Ovary (tissue), 9 donors: ENCODE measurements around the gene OR52A1. TPM values are rescaled to one million over a fixed set of nuclear protein-coding genes. Genes with fewer than 3 reads are reported as not detected.
"Not testable (repeated sequence)": the region's sequence is repeated elsewhere in the genome, so short reads cannot be mapped to it uniquely, and the experiment has no call there.

Source experiments
- DNase-seq, 5 donors: peaks; one replicate each; pipeline ENCODE4 v3.0.0-alpha.2; 2019 to 2020
- H3K27ac ChIP-seq, 2 donors: fragments of 200-600 bp; one replicate each; pipeline versions ENCODE4 v1.5.1 to v1.8.0; 2019 to 2022
- H3K27me3 ChIP-seq: fragments of 200-600 bp; one replicate; pipeline ENCODE4 v1.8.0; 2022
- H3K36me3 ChIP-seq: fragments of 200-600 bp; sonication (generic); one replicate; pipeline ENCODE4 v1.5.1; 2019
- H3K4me1 ChIP-seq: one replicate; pipeline ENCODE4 v1.8.1; 2013; ENCODE audit warnings: mild to moderate bottlenecking, moderate library complexity; ENCODE audit not compliant: insufficient read depth
- H3K4me3 ChIP-seq: fragments of 200-600 bp; sonication (generic); one replicate; pipeline ENCODE4 v1.5.1; 2017
- H3K9me3 ChIP-seq, 2 donors: fragments of 200-600 bp in 1 of 2; sonication (generic) in 1 of 2; one replicate each; pipeline versions ENCODE4 v1.5.1 to v1.8.1; 2013 to 2019; ENCODE audit warnings: mild to moderate bottlenecking in 1 of 2, moderate library complexity in 1 of 2
- EP300 ChIP-seq: sonication (generic); formaldehyde crosslinking; IDR thresholded peaks from one replicate; pipeline ENCODE4 v1.6.1; 2017; ENCODE audit warnings: antibody characterized with exemption
- POLR2A ChIP-seq: fragments of 450-650 bp; IDR thresholded peaks from one replicate; pipeline ENCODE4 v1.6.1; 2017; ENCODE audit warnings: antibody characterized with exemption, mild to moderate bottlenecking, moderate library complexity
- WGBS, 3 donors: extraction: QIAGEN DNeasy Blood & Tissue Kit in 1 of 3; methylation state at CpG; one replicate each; pipeline versions ENCODE4 v1.1.5 to v1.1.7; 2013 to 2017; 5-methylcytosine and 5-hydroxymethylcytosine counted together
- intact Hi-C, 4 donors: fragments of 100-400 bp; cut with DNase I; formaldehyde crosslinking; loops; one replicate each; pipeline versions ENCODE4 v1.11.0 to v1.15.1; 2022 to 2023
- polyA plus RNA-seq, 2 donors: library from polyadenylated mRNA; stranded (reverse); fragments of 200-250 nt in 1 of 2; fragments of 350-450 nt in 1 of 2; fragmentation: Illumina TruSeq in 1 of 2; extraction: RNeasy Lipid Tissue Mini Kit (QIAGEN cat#74804) in 1 of 2; gene quantifications; one replicate each; pipeline ENCODE4 v1.2.3, GENCODE V29; 2013 to 2014
- total RNA-seq, 7 donors: library from RNA; depleted of rRNA in 2 of 7; stranded (reverse); fragments of >200 nt in 2 of 7; fragmentation: NEBNext Ultra II Directional in 3 of 7; extraction: Animal tissue kit (Norgen Biotek cat#: 25700) in 3 of 7; gene quantifications; one replicate each; pipeline versions ENCODE4 v1.1.0 to v1.2.4, GENCODE V29; 2016 to 2023
- TF ChIP-seq, protein P1 (sequence below), 3 donors: fragments of 450-650 bp in 2 of 3; fragments of 200-600 bp in 1 of 3; IDR thresholded peaks; one replicate each; pipeline versions ENCODE4 v1.5.1 to v1.8.0; 2016 to 2022; ENCODE audit warnings: antibody characterized with exemption in 3 of 3, mild to moderate bottlenecking in 1 of 3
- donor health status: DM: no; HTN: no; CAD: no; lungs with moderate emphysema.
- donor health status: DM: no; HTN: no; CAD: no.
- donor health status: Bipolar disorder and iron deficiency.
- donor health status: DM: yes; HTN: yes; CAD: no.
- donor health status: DM: no; HTN: no; CAD: no.
- donor health status: DM: yes; HTN: yes; CAD: no.

Gene OR52A1
- total and polyA plus RNA-seq, 9 donors = 0.02 TPM; not detected in 8

DNA sequence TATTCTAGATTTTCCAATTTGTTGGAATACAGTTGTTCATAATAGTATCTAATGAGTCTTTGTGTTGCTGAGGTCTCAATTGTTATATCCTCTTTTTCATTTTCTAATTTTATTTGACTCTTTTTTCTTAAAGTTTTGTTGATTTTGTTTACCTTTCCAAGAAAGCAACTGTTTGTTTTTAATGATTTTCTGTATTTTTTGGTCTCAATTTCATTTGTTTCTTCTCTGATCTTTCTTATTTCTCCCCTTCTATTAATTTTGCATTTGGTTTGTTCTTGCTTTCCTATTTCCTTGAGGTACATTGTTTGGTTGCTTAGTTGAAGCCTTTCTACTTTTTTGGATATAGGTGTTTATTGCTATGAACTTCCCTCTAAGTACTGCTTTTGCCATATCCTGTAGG, 5.2 kb upstream of the OR52A1 start:
- H3K9me3 ChIP-seq = no peaks in the 10 kb centered on the region
- H3K27me3 ChIP-seq = no peaks in the 10 kb centered on the region
- TF ChIP-seq, protein P1, sequence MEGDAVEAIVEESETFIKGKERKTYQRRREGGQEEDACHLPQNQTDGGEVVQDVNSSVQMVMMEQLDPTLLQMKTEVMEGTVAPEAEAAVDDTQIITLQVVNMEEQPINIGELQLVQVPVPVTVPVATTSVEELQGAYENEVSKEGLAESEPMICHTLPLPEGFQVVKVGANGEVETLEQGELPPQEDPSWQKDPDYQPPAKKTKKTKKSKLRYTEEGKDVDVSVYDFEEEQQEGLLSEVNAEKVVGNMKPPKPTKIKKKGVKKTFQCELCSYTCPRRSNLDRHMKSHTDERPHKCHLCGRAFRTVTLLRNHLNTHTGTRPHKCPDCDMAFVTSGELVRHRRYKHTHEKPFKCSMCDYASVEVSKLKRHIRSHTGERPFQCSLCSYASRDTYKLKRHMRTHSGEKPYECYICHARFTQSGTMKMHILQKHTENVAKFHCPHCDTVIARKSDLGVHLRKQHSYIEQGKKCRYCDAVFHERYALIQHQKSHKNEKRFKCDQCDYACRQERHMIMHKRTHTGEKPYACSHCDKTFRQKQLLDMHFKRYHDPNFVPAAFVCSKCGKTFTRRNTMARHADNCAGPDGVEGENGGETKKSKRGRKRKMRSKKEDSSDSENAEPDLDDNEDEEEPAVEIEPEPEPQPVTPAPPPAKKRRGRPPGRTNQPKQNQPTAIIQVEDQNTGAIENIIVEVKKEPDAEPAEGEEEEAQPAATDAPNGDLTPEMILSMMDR (IDR thresholded peaks at IDR 0.05) = no peak
- TF ChIP-seq POLR2A (no peak), EP300 (no peak)
- no peak overlapping the region for H3K4me3 ChIP-seq
- no peak for DNase-seq
- H3K36me3 ChIP-seq = no peaks in the 10 kb centered on the region
- intact Hi-C loops = no loop called here
- H3K4me1 ChIP-seq = no peaks in the 10 kb centered on the region
- no peak overlapping the region for H3K27ac ChIP-seq

DNA sequence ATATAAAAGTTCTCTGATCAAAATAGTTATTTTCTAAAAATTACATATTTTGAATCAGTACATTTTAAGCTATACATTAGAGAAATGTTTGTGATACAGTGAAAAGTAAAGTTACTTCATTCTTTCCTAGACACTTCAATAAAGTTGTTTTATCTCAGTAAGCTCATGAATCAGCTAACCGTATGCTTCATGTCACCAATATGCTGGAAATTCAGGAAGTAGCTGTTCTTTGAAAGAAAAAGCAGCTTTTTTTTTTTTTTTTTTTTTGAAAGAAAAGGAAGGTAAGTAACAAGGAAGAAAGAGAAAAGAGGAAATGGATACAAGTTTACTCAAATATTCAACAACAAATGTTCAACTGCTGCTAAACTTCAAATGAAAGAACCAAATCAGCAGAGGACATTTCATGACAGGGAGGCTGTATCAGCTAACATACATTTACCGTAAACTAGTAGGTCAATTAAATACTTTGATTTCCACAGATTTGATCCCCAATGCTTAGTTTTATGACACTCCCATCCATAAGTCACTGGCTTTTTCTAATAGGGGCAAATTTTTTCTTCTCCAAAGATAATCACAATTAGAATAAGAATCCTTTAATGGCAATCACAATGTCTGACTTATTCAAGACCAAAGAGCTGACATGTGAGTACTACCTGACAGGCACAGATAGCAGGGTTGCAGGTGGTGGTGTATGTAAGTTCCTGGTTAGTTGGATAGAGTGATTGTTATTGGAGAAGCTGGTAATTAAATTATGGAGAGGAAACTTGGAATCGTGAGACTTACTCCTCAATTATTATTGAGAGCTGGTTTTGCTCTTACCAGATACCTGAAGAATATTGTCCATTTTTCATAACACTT, 754 bp downstream of the OR52A1 start:
- no peak for DNase-seq
- Histone ChIP-seq H3K27me3 (no peaks in the 10 kb centered on the region), H3K36me3 (no peaks in the 10 kb centered on the region), H3K27ac (no peak overlapping the region), H3K4me3 (no peak overlapping the region), H3K4me1 (no peaks in the 10 kb centered on the region), H3K9me3 (no peaks in the 10 kb centered on the region)
- 48 to 57% (median 56%) methylated on average over 3 of the region's 3 CpGs for WGBS, 3 donors
- TF ChIP-seq, protein P1 (IDR thresholded peaks at IDR 0.05) = no peak
- TF ChIP-seq POLR2A (no peak), EP300 (no peak)
- intact Hi-C loops = no loop called here

GRCh38 chr11:5151713-5152153, 2.8 kb downstream of the OR52A1 start:
- H3K27ac ChIP-seq = no peak overlapping the region
- H3K4me3 ChIP-seq = no peak overlapping the region
- no peak for TF ChIP-seq POLR2A
- TF ChIP-seq EP300 = no peak
- TF ChIP-seq, protein P1 (IDR thresholded peaks at IDR 0.05) = no peak
- 42 to 74% (median 51%) methylated on average over 3 of the region's 3 CpGs for WGBS, 3 donors
- intact Hi-C loops = no loop called here
- no peaks in the 10 kb centered on the region for H3K4me1 ChIP-seq
- H3K36me3 ChIP-seq = no peaks in the 10 kb centered on the region
- DNase-seq = no peak
- no peaks in the 10 kb centered on the region for H3K9me3 ChIP-seq
- H3K27me3 ChIP-seq = no peaks in the 10 kb centered on the region

GRCh38 chr11:5144206-5144605, 10.4 kb downstream of the OR52A1 start:
- H3K4me1 ChIP-seq, intact Hi-C loops, H3K4me3 ChIP-seq, H3K9me3 ChIP-seq, H3K27ac ChIP-seq, DNase-seq, H3K36me3 ChIP-seq, H3K27me3 ChIP-seq: not testable (repeated sequence)
- 92 to 94% (median 94%) methylated on average over 21 of the region's 21 CpGs for WGBS, 3 donors

DNA sequence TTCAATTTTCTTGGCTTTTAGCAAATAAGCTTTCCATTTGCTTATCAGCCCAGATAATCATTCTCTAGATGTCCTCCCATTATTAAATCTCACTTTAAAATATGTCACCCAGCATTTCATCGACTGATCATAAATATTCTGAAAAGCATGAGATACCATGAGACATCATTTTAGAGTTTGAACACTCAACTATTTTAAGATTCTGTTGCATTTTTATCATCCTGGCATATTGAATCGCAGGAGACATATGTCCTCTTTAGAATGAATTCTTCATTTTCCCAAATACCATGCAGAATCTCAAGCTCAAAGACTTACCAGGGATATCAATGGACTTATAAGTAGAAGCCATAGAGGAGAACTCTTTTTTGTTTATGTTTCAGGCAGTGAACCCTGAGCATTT, 16.6 kb downstream of the OR52A1 start, which contains the start of gene OR52A5:
Gene OR52A5, minus strand, starts transcription at position 361 of the 400 bp plus-strand sequence. CDS start 5,714 bp downstream, outside the sequence.
- intact Hi-C loops = no loop called here
- TF ChIP-seq POLR2A (no peak), EP300 (no peak)
- TF ChIP-seq, protein P1 (IDR thresholded peaks at IDR 0.05) = no peak
- Histone ChIP-seq H3K4me3 (no peak within 1 kb of the TSS), H3K27me3 (no peaks in the 10 kb centered on the region), H3K9me3 (no peaks in the 10 kb centered on the region), H3K36me3 (no peaks in the 10 kb centered on the region), H3K4me1 (no peaks in the 10 kb centered on the region), H3K27ac (no peak within 1 kb of the TSS)
- DNase-seq = no peak
- 89 to 92% (median 91%) methylated on average over 2 of the region's 2 CpGs for WGBS, 3 donors
